Stimulated activated CD8-positive, alpha-beta memory T cell treated with anti-CD3 and anti-CD28 coated beads, Interleukin-12 subunit alpha, Interleukin-12 subunit beta, amount 100 ng/mL, for 4 hours (primary cell): ENCODE results near the gene NFASC.

Experiments
- DNase-seq: peaks from one replicate; pipeline ENCODE4 v3.0.0-alpha.2; 2020; ENCODE audit warnings: low read depth

NFASC gene

GRCh38 chr1:205062895-205063294 lies 192.2 kb downstream of the NFASC start:
- DNase-seq = no peak

- no peak for DNase-seq
Observed at GRCh38 chr1:205064301-205064700, 193.6 kb downstream of the NFASC start.

GRCh38 chr1:205064741-205065316 lies 194.2 kb downstream of the NFASC start:
- no peak for DNase-seq

GRCh38 chr1:205065666-205066065 lies 195.0 kb downstream of the NFASC start:
- DNase-seq = no peak

GRCh38 chr1:205066141-205066818 lies 195.6 kb downstream of the NFASC start:
- no peak for DNase-seq

GRCh38 chr1:205067031-205067430 lies 196.4 kb downstream of the NFASC start:
- no peak for DNase-seq

GRCh38 chr1:205068001-205068400 lies 197.3 kb downstream of the NFASC start:
- DNase-seq = no peak

GRCh38 chr1:205068457-205069040 lies 197.9 kb downstream of the NFASC start:
- no peak for DNase-seq

- no peak for DNase-seq
Observed at GRCh38 chr1:205069371-205070125, 198.9 kb downstream of the NFASC start.

GRCh38 chr1:205071028-205071409 lies 200.4 kb downstream of the NFASC start:
- DNase-seq = no peak

- DNase-seq = no peak
Observed at GRCh38 chr1:205071801-205072200, 201.1 kb downstream of the NFASC start.

GRCh38 chr1:205072286-205072685 lies 201.6 kb downstream of the NFASC start:
- DNase-seq = no peak
